GM19468 (cell line): Measurements from ENCODE around the gene POLK.
A peak's percentile ranks its signal among the peaks of the same experiment; 100 is the strongest.
"Not testable (repeated sequence)": the region's sequence is repeated elsewhere in the genome, so short reads cannot be mapped to it uniquely, and the experiment has no call there.

Experiments
- ATAC-seq: cut with Tn5 transposase; IDR thresholded peaks from one replicate; pipeline ENCODE4 v1.9.1; 2021; ENCODE audit warnings: mild to moderate bottlenecking, moderate library complexity, moderate number of reproducible peaks; ENCODE audit not compliant: unreplicated experiment; ENCODE audit errors: extremely low read depth

POLK gene

GRCh38 chr5:75545131-75545530 lies 33.4 kb downstream of the POLK start:
- ATAC-seq: no peak

- no peak for ATAC-seq
Observed at GRCh38 chr5:75546830-75547229, 35.1 kb downstream of the POLK start.

GRCh38 chr5:75547812-75548211 lies 36.1 kb downstream of the POLK start:
- ATAC-seq: no peak

GRCh38 chr5:75550597-75550996 lies 38.9 kb downstream of the POLK start:
- no peak for ATAC-seq

GRCh38 chr5:75551471-75551870 lies 39.8 kb downstream of the POLK start:
- ATAC-seq: no peak

- no peak for ATAC-seq
Observed at GRCh38 chr5:75552764-75553163, 41.1 kb downstream of the POLK start.

GRCh38 chr5:75553358-75553757 lies 41.7 kb downstream of the POLK start:
- ATAC-seq: no peak

GRCh38 chr5:75558221-75558620 lies 46.5 kb downstream of the POLK start:
- ATAC-seq: no peak

- ATAC-seq: no peak
Observed at GRCh38 chr5:75558981-75559632, 47.4 kb downstream of the POLK start.

- ATAC-seq: not testable (repeated sequence)
Observed at GRCh38 chr5:75560655-75561054, 49.0 kb downstream of the POLK start.

- not testable (repeated sequence) for ATAC-seq
Observed at GRCh38 chr5:75565991-75566709, 54.5 kb downstream of the POLK start.

- ATAC-seq: peak; percentile 73
Observed at GRCh38 chr5:75566710-75567309, 55.1 kb downstream of the POLK start.

- peak; percentile 19 for ATAC-seq
Observed at GRCh38 chr5:75567710-75568109, 56.0 kb downstream of the POLK start.

- ATAC-seq: no peak
Observed at GRCh38 chr5:75568202-75568601, 56.5 kb downstream of the POLK start.

GRCh38 chr5:75571547-75571946 lies 59.9 kb downstream of the POLK start:
- ATAC-seq: no peak

- ATAC-seq: no peak
Observed at GRCh38 chr5:75574791-75575190, 63.1 kb downstream of the POLK start.

GRCh38 chr5:75578280-75578679 lies 66.6 kb downstream of the POLK start:
- not testable (repeated sequence) for ATAC-seq

GRCh38 chr5:75584641-75585040 lies 73.0 kb downstream of the POLK start:
- no peak for ATAC-seq

- no peak for ATAC-seq
Observed at GRCh38 chr5:75588666-75589065, 77.0 kb downstream of the POLK start.

GRCh38 chr5:75600535-75600934 lies 88.8 kb downstream of the POLK start:
- ATAC-seq: no peak

- ATAC-seq: no peak
Observed at GRCh38 chr5:75601567-75601966, 89.9 kb downstream of the POLK start.
